CD4-positive, alpha-beta T cell treated with Interleukin-2 at 100 ng/mL for 4 hours (primary cell): ENCODE results near the gene DLG1.

Experiments
- DNase-seq: peaks from one replicate; pipeline ENCODE4 v3.0.0-alpha.2; 2020; ENCODE audit warnings: low spot score

DLG1 gene

DNA sequence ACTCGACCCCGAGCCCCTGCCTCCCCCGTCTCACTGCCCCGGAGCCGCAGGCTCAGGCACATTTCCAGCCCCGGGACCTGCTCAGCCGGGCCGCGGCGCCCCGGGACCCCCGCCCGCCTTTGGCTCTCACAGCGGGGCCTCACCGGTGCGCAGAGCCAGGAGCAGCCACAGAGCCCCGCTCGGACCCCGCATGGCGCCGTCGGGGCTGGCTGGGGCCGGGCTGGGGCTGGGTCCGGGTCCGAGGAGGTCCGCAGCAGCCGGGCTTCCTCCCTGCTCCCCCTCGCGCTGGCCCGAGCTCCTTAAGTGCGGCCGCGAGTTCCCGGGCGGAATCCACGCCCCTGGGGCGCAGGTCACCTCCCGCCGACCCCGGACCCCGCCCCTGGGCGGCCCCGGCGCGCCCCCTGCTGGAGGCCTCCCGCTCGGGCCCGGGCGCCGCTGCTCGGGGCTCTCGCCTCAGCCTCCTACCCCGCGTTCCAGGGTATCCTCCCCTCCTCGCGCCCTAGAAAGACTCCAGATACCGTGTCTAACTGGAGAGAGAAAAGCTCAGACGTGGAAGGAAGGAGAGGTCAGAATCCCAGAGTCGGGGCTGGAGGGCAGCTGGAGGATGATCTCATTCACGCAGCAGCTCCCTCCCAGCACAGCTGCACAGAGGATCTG, 268.8 kb downstream of the DLG1 start, which contains the start of gene MELTF:
TSS of gene MELTF (minus strand) at position 307 of the 657 bp plus-strand sequence. CDS start at position 192, 115 bp downstream.
- DNase-seq: peak; percentile 66

DNA sequence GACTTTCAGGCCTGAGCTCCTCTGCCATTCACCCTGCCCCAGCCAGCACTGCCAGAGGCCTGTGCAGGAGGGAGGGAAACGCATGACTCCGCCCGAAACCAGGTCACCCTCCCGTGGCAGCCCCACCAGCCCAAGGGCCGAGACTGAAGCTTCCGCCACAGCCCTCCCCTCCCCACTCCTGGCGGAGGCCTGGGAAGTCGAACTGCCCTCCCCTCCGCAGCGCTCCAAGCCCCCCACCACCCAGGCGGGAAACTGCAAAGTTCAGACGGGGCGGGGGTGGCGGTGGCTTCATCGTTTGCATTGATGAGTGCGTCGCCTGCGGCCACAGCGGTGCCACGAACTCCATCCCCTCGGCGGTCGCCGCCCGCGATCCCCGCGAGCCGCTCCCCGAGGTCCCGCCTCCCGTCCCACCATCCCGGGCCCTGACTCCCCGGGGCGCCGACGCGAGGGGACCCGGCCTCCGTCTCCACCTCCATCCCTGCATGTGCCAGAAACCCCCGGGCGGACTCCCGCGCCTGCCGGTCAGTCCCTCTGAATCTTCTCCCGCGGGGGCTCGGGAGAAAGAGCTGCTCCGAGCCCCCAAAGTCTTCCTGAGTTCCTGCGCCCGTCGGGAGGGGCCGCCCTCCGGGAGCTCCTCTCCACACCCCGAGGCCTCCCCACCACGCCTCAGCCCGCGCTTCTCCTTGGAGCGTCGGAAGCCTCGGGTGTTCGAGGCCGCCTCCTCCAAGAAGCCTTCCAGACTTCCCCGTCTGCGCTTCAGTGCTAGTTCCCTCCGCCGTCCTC, 269.5 kb downstream of the DLG1 start:
- DNase-seq: no peak

DNA sequence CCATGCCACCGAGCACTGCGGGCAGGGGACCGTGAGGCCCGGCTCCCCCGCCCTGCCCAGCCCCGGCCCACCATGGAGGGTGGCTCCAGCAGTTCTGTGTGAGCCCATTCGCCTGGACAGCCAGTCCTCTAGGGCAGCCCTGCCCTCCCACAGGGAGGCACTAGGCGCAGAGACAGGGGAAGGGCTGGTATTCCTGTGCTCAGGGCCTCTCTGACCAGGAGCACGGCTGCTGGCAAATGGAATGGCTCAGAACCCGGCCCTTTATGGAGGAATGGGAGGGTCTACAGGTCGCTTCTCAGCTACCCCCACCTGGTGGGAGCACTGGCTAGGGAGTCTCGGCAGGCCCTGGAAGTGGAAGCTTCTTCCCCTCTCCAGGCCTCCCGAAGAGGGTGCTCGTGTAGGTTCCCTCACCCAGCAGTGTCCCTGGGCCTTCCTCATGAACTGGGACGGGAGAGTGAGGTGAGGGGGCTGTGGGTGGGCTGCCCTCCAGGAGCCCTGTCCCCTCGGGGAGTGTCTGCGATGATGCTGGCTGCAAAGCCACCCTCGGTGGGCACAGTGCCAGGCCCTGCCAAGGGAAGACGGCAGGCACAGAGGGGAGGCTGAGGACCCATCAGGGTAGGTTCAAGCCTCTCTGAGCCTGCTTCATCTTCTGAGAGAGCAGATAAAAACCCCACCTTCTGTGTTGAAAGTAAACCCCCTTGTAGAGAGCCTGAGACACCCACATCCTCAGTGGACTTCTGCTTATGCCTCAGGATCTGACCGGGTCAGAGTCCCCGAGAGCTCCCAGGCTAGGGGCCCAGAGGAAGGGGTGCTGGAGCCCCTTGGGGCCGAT, 270.3 kb downstream of the DLG1 start:
- DNase-seq: no peak

- no peak for DNase-seq
Measured at GRCh38 chr3:197027151-197027895, 271.1 kb downstream of the DLG1 start.

DNA sequence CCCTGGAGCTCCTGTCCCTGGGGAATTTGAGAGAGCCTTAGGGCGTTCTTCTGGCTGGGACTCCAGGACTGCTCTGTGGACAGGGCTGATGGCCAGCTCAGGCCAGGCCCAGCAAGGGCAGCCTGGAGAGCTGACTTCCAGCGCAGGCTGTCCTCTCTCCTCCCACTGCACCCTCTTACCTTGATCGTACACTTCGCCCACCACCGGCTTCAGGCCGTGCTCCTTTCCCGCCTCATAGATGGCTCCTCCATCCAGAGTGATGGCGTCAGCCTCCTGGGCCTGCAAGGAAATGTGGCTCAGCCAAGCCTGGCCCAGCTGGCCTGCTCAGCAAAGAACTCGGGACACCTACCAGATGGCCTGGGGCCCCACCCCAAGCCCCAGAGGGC, 271.9 kb downstream of the DLG1 start:
- DNase-seq: no peak

DNA sequence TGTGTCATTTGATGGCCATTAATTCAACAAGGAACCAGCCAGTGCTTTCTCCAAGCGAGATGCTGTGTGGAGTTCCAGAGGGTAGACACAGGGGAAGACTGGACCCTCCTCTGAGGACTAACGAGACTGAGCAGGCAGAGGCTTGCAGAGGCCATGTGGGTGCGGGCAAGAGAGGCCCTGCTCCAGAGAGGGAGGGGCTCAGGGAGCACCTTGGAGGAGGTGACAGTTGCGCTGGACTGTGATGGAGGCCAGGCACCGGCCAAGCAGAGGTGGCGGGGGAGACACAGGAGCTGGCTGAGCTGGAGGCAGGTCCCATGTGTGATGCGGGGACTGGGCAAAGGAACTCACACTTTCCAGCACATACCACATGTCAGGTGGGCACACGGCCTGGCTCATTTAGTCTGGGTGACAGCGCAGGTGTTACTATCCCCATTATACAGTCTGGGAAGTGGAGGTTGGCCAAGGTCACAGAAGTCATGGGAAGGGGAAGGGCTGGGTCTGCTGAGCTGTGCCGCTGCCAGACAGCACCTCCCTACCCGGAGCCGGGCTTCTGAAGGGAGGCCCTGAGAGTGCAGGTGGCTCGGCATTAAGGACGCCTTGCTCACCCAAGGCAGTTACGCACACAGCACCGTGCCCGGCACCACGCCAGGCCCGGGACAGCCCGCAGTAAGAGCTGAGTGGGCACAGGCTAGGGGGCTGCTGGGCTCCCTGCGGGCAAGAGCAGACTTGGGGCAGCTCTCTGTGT, 272.5 kb downstream of the DLG1 start:
- DNase-seq: no peak

DNA sequence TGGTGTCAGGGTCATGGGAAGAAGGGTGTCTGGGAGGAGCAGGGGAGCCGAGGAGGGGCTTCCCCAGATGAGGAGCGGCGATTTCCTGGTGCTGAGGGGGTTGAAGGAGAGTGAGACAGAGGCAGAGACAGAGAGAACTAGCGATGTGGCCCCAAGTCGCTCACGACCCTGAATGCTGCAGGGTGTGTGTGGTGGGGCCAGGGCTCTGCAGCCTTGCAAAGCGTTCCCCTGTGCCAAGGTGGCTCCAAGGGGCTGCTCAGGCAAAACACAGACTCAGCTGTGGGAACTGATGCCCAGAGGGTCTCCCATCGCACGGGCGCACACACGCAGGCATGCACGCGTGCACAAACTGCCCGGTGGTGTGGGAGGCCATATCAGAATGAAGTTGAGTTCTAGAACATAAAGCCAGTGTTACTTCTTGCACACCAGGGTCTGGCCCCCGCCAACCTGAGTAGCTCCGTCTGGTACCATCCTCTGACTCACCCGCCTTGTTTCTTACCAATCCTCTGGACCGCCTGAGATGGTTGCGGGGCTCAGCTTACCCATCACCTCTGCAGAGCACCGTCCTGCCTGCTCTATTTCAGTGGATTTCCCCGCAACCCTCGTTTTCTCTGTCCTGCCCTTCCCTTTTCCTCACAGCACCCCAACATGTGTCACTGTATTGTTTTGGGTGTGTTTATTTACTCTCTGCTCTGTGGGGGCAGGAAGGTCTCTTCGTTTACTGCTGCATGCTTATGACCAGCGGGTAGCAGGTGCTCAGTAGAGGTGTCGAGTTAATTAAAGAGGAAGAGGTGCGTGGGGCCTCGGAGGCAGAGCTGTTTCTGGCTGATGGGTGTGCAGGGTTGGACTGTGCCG, 273.3 kb downstream of the DLG1 start:
- no peak for DNase-seq

DNA sequence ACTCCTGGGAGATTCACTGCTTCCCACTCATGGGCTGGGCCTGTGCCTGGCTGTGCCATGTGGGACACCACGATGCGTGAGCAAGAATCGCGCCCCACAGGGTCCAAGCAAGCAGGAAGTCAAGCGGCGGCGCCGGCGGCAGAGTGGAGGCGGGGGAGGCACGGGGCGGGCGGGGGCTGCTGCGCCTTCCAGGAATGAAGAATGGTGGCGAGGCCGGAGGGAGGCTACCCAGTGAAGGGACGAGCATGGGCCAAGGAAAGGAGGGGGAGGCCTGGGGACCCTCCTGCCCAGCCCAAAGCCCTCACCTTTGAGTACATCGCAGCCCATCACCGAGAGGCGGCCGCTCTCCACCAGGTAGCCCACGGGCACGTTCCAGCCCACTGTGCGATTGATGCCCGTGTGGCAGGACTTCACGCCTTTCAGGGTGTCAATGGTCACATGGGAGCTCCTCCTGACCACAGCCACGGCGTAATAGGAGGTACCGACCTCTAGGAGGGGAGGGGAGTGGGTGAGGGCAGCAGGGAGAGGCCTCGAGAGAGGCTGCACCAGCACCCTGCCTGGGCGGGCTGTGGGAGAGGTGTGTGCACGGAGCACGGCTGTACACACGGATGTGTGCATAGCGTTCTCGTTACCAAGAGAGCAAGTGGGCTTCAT, 274.3 kb downstream of the DLG1 start:
- no peak for DNase-seq

GRCh38 chr3:197023241-197023997, 275.0 kb downstream of the DLG1 start:
- no peak for DNase-seq

- no peak for DNase-seq
Measured at GRCh38 chr3:197022405-197023231, 275.8 kb downstream of the DLG1 start.

DNA sequence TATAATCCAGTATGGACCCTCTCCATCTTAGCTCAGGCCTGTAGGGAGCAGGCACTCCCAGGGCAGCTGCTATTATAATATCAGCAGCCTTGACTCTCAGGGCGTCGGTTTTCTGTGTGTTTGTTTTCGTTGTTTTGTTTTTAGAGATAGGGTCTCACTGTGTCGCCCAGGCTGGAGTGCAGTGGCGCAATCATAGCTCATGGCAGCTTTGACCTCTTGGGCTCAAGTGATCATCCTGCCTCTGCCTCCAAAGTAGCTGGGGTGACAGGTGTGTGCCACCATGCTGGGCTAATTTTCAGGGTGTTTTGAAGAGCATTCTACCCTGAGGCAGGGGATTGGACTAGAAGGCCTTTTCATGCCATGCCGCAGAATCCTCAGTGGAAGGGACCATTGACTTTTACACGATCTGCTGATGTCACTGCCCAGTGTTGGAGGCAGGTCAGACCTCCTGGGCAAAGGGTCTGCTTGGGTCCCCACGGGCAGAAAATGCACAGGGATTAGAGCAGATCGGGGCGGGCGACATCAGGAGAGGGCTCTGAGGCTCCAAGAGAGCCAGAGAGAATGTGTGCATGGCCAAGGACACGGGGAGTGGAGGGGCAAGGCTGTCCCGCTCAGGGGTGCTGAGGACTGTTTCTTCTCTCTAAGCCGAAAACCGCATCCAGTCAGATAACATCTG, 276.5 kb downstream of the DLG1 start:
- no peak for DNase-seq

GRCh38 chr3:197021231-197021630, 277.2 kb downstream of the DLG1 start:
- DNase-seq: no peak

DNA sequence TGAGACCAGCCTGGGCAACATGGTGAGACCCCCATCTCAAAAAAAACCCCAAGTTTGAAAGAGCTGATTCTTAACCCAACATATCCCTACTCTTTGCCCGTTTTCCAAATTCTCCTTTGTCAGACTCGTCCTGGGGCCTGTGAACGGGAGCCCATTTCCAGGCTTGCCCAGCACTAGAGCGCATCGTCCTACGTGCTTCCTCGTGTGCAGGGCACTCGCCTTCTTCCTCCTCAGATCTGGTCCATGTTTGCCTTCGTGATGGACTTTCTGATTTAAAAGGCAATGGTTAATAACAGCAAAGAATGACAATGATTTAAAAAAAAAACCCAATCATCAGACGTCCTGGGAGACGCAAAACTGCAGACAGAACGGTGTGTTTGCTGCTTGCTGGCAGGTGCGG, 278.9 kb downstream of the DLG1 start:
- no peak for DNase-seq

GRCh38 chr3:197019021-197019420, 279.4 kb downstream of the DLG1 start:
- DNase-seq: no peak

DNA sequence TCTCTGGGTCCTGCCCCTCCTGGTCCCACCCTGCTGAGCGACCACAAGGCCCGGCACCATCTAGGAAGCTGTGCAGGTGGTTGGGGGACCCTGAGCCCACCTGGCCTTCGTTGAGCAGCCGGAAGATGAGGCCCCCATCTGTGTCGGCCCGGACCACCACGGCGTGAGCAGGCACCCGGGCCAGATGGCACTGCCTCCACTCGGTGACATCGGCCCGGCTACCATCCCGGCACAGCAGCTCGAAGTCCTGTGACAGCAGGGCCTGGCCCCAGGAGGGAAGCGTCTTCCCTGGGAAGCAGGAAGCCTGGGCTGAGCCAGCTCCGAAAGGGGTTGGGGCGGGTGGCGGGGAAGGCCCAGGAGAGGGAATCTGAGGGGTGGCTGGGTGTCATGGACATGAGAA, 281.4 kb downstream of the DLG1 start:
- DNase-seq: no peak

- no peak for DNase-seq
Measured at GRCh38 chr3:197015790-197016736, 282.3 kb downstream of the DLG1 start.
